GM19023 (cell line): ENCODE data around the gene SLC29A2.
"Not testable (repeated sequence)": the region's sequence is repeated elsewhere in the genome, so short reads cannot be mapped to it uniquely, and the experiment has no call there.

Experiments
- ATAC-seq: cut with Tn5 transposase; IDR thresholded peaks from one replicate; pipeline ENCODE4 v1.9.1; 2021; ENCODE audit warnings: mild to moderate bottlenecking, moderate library complexity; ENCODE audit not compliant: unreplicated experiment

The SLC29A2 gene

GRCh38 chr11:66386171-66387069 lies 14.9 kb upstream of the SLC29A2 start:
- ATAC-seq: no peak

- ATAC-seq: not testable (repeated sequence)
These were observed 12.8 kb upstream of the SLC29A2 start for GRCh38 chr11:66384316-66384715.

GRCh38 chr11:66380264-66380663 lies 8.7 kb upstream of the SLC29A2 start:
- ATAC-seq: not testable (repeated sequence)

- ATAC-seq: not testable (repeated sequence)
These were observed 2.2 kb upstream of the SLC29A2 start for GRCh38 chr11:66373690-66374287.

- ATAC-seq: no peak
These were observed 1.7 kb upstream of the SLC29A2 start for GRCh38 chr11:66373265-66373664.

GRCh38 chr11:66369073-66369894 lies 2.3 kb downstream of the SLC29A2 start:
- no peak for ATAC-seq

- ATAC-seq: no peak
These were observed 3.1 kb downstream of the SLC29A2 start for GRCh38 chr11:66368484-66368883.

- ATAC-seq: no peak
These were observed 3.8 kb downstream of the SLC29A2 start for GRCh38 chr11:66367561-66368312.

GRCh38 chr11:66366844-66367477 lies 4.6 kb downstream of the SLC29A2 start:
- no peak for ATAC-seq

- no peak for ATAC-seq
These were observed 5.6 kb downstream of the SLC29A2 start for GRCh38 chr11:66365711-66366619.

- no peak for ATAC-seq
These were observed 6.4 kb downstream of the SLC29A2 start for GRCh38 chr11:66365166-66365565.

- ATAC-seq: no peak
These were observed 7.6 kb downstream of the SLC29A2 start for GRCh38 chr11:66363805-66364535.

- no peak for ATAC-seq
These were observed 8.4 kb downstream of the SLC29A2 start for GRCh38 chr11:66363187-66363601.

- ATAC-seq: no peak
These were observed 8.9 kb downstream of the SLC29A2 start for GRCh38 chr11:66362481-66363147.

- no peak for ATAC-seq
These were observed 10.0 kb downstream of the SLC29A2 start for GRCh38 chr11:66361502-66361941.

- no peak for ATAC-seq
These were observed 11.0 kb downstream of the SLC29A2 start for GRCh38 chr11:66360406-66361073.

- ATAC-seq: no peak
These were observed 11.9 kb downstream of the SLC29A2 start for GRCh38 chr11:66359662-66360087.
